Neuronal stem cell (in vitro differentiated cells): ENCODE results near the gene MVD.

ENCODE experiments used
- DNase-seq: peaks from one replicate; pipeline ENCODE4 v3.0.0-alpha.2; 2013; ENCODE audit warnings: low spot score
- H2AFZ ChIP-seq: one replicate; pipeline ENCODE4 v1.6.1; 2013; ENCODE audit warnings: mild to moderate bottlenecking, low read length, inconsistent platforms
- H2AK5ac ChIP-seq: 2 replicates; pipeline ENCODE4 v1.6.1; 2013; ENCODE audit warnings: low read depth, mild to moderate bottlenecking, inconsistent platforms, low read length, moderate library complexity, mixed read lengths
- H2BK120ac ChIP-seq: 2 replicates; pipeline ENCODE4 v1.6.1; 2013; ENCODE audit warnings: low read depth, mild to moderate bottlenecking, inconsistent platforms, low read length, moderate library complexity, mixed read lengths
- H2BK12ac ChIP-seq: one replicate; pipeline ENCODE4 v1.6.1; 2013; ENCODE audit warnings: low read length, inconsistent platforms
- H2BK15ac ChIP-seq: 2 replicates; pipeline ENCODE4 v1.6.1; 2013; ENCODE audit warnings: mild to moderate bottlenecking, low read length, inconsistent platforms, mixed read lengths
- H2BK5ac ChIP-seq: one replicate; pipeline ENCODE4 v1.6.1; 2013; ENCODE audit warnings: inconsistent platforms, mild to moderate bottlenecking, low read length, moderate library complexity
- H3K14ac ChIP-seq: one replicate; pipeline ENCODE4 v1.6.1; 2013; ENCODE audit warnings: low read length, inconsistent platforms
- H3K18ac ChIP-seq: 2 replicates; pipeline ENCODE4 v1.6.1; 2013; ENCODE audit warnings: low read length, inconsistent platforms
- H3K23ac ChIP-seq: 2 replicates; pipeline ENCODE4 v1.6.1; 2013; ENCODE audit warnings: low read depth, mild to moderate bottlenecking, mixed read lengths, low read length, inconsistent platforms; ENCODE audit not compliant: poor library complexity
- H3K27ac ChIP-seq: replicated peaks from 3 replicates; pipeline ENCODE4 v1.5.1; 2013; ENCODE audit warnings: low read length, inconsistent platforms
- H3K27me3 ChIP-seq, 3 experiments: 2 replicates each; pipeline ENCODE4 v1.6.1; 2013; ENCODE audit warnings: low read length in 3 of 3, mild to moderate bottlenecking in 2 of 3, inconsistent platforms in 1 of 3, low read depth in 1 of 3, mixed read lengths in 1 of 3, moderate library complexity in 1 of 3; ENCODE audit not compliant: control insufficient read depth in 3 of 3, insufficient read depth in 3 of 3
- H3K36me3 ChIP-seq, 2 donors: replicated peaks in 1 of 2; 2 replicates each; pipeline ENCODE4 v1.6.1; 2013; ENCODE audit warnings: low read length in 2 of 2; ENCODE audit not compliant: control insufficient read depth in 2 of 2, insufficient read depth in 2 of 2
- H3K4ac ChIP-seq: 2 replicates; pipeline ENCODE4 v1.6.1; 2013; ENCODE audit warnings: inconsistent platforms, mild to moderate bottlenecking, low read length, moderate library complexity
- H3K4me1 ChIP-seq, 2 donors: 1 replicate in 1 of 2; 2 replicates in 1 of 2; pipeline ENCODE4 v1.6.1; 2013; ENCODE audit warnings: low read length in 2 of 2, low read depth in 1 of 2; ENCODE audit not compliant: control insufficient read depth in 2 of 2, insufficient read depth in 1 of 2
- H3K4me2 ChIP-seq: one replicate; pipeline ENCODE4 v1.6.1; 2013; ENCODE audit warnings: mild to moderate bottlenecking, low read length, inconsistent platforms; ENCODE audit not compliant: insufficient read depth, poor library complexity, severe bottlenecking
- H3K4me3 ChIP-seq, 2 donors: 2 replicates each; pipeline ENCODE4 v1.5.1; 2013; ENCODE audit warnings: low read length in 2 of 2, mild to moderate bottlenecking in 2 of 2, inconsistent platforms in 1 of 2, moderate library complexity in 1 of 2
- H3K79me1 ChIP-seq: one replicate; pipeline ENCODE4 v1.6.1; 2013; ENCODE audit warnings: low read depth, mild to moderate bottlenecking, inconsistent platforms, low read length, moderate library complexity
- H3K9ac ChIP-seq: one replicate; pipeline ENCODE4 v1.6.1; 2013; ENCODE audit warnings: mild to moderate bottlenecking, low read depth, low read length, inconsistent platforms; ENCODE audit not compliant: poor library complexity
- H3K9me3 ChIP-seq, 2 donors: replicated peaks in 1 of 2; 2 replicates each; pipeline versions ENCODE3 to v1.6.1; 2013; ENCODE audit warnings: low read length in 2 of 2, mild to moderate bottlenecking in 2 of 2, inconsistent platforms in 1 of 2, low read depth in 1 of 2, mixed read lengths in 1 of 2, moderate library complexity in 1 of 2; ENCODE audit not compliant: control insufficient read depth in 2 of 2, insufficient read depth in 1 of 2
- H4K8ac ChIP-seq: one replicate; pipeline ENCODE4 v1.6.1; 2013; ENCODE audit warnings: low read depth, mild to moderate bottlenecking, inconsistent platforms, low read length, moderate library complexity
- H4K91ac ChIP-seq: one replicate; pipeline ENCODE4 v1.6.1; 2013; ENCODE audit warnings: low read length, low read depth, mild to moderate bottlenecking, inconsistent platforms; ENCODE audit not compliant: poor library complexity
- WGBS, 2 donors: extraction: QIAGEN DNeasy Blood & Tissue Kit; methylation state at CpG; one replicate each; pipeline ENCODE4 v1.1.7; 2013; ENCODE audit warnings: missing lambda C conversion rate in 2 of 2, mixed read lengths in 1 of 2; ENCODE audit not compliant: insufficient read length in 2 of 2, insufficient replicate concordance in 1 of 2; ENCODE audit errors: extremely low coverage in 2 of 2; 5-methylcytosine and 5-hydroxymethylcytosine counted together

The MVD gene

GRCh38 chr16:88631920-88632586 is 30.8 kb downstream of the MVD start:
- Histone ChIP-seq H3K4ac (no peak overlapping the region), H3K27me3 (peaks cover 0 to 17% (median 0%) of the 10 kb centered on the region in 3 experiments), H3K4me3 (no peak overlapping the region), H2BK120ac (no peak overlapping the region), H2BK15ac (no peak overlapping the region), H3K14ac (no peak overlapping the region), H2BK5ac (peak overlapping the region; percentile 66), H3K36me3 (peaks cover 40 to 66% of the 10 kb centered on the region in 2 donors), H3K18ac (no peak overlapping the region), H4K91ac (no peak overlapping the region), H2BK12ac (no peak overlapping the region), H3K4me1 (peaks cover 0 to 11% of the 10 kb centered on the region in 2 donors), H3K9me3 (peaks cover 0 to 1% of the 10 kb centered on the region in 2 donors), H2AFZ (no peak overlapping the region), H3K27ac (no peak overlapping the region), H3K23ac (peak overlapping the region; percentile 55), H3K9ac (no peak overlapping the region), H4K8ac (no peak overlapping the region), H3K4me2 (no peak overlapping the region), H3K79me1 (peaks cover 6% of the 10 kb centered on the region), H2AK5ac (no peak overlapping the region)
- no CpG with 5 or more reads among the region's 30 CpGs for WGBS, 2 donors
- no peak for DNase-seq

GRCh38 chr16:88631384-88631783 is 31.5 kb downstream of the MVD start:
- H3K27ac ChIP-seq = no peak overlapping the region
- H4K8ac ChIP-seq = no peak overlapping the region
- no peak overlapping the region for H2BK120ac ChIP-seq
- peaks cover 6% of the 10 kb centered on the region for H3K79me1 ChIP-seq
- no CpG with 5 or more reads among the region's 16 CpGs for WGBS, 2 donors
- DNase-seq = no peak
- no peak overlapping the region for H3K4ac ChIP-seq
- H2BK12ac ChIP-seq = no peak overlapping the region
- peaks cover 0 to 1% of the 10 kb centered on the region in 2 donors for H3K9me3 ChIP-seq
- H3K9ac ChIP-seq = no peak overlapping the region
- no peak overlapping the region for H2BK5ac ChIP-seq
- no peak overlapping the region for H2AK5ac ChIP-seq
- peaks cover 0 to 17% (median 0%) of the 10 kb centered on the region in 3 experiments for H3K27me3 ChIP-seq
- H3K4me3 ChIP-seq = no peak overlapping the region
- no peak overlapping the region for H3K14ac ChIP-seq
- peaks cover 43 to 72% of the 10 kb centered on the region in 2 donors for H3K36me3 ChIP-seq
- no peak overlapping the region for H3K18ac ChIP-seq
- H3K4me1 ChIP-seq = peaks cover 0 to 11% of the 10 kb centered on the region in 2 donors
- H3K4me2 ChIP-seq = no peak overlapping the region
- no peak overlapping the region for H2AFZ ChIP-seq
- H2BK15ac ChIP-seq = no peak overlapping the region
- H4K91ac ChIP-seq = no peak overlapping the region
- no peak overlapping the region for H3K23ac ChIP-seq

- no peak overlapping the region for H3K14ac ChIP-seq
These were observed 31.9 kb downstream of the MVD start for GRCh38 chr16:88630941-88631340.

GRCh38 chr16:88630433-88630832 is 32.5 kb downstream of the MVD start:
- H3K9ac ChIP-seq = no peak overlapping the region

More at GRCh38 chr16:88630941-88631340, 31.9 kb downstream of the MVD start:
- Histone ChIP-seq H3K23ac (no peak overlapping the region), H2BK15ac (no peak overlapping the region), H3K79me1 (peaks cover 6% of the 10 kb centered on the region), H2AK5ac (no peak overlapping the region), H3K9me3 (peaks cover 0 to 1% of the 10 kb centered on the region in 2 donors), H3K4me2 (no peak overlapping the region), H3K9ac (no peak overlapping the region), H3K4me1 (peaks cover 0 to 11% of the 10 kb centered on the region in 2 donors), H3K4ac (no peak overlapping the region), H2BK120ac (no peak overlapping the region), H2BK12ac (no peak overlapping the region), H2AFZ (no peak overlapping the region), H3K27ac (no peak overlapping the region), H3K27me3 (peaks cover 0 to 17% (median 0%) of the 10 kb centered on the region in 3 experiments), H4K8ac (no peak overlapping the region), H2BK5ac (no peak overlapping the region), H4K91ac (no peak overlapping the region), H3K36me3 (peaks cover 43 to 76% of the 10 kb centered on the region in 2 donors), H3K4me3 (no peak overlapping the region), H3K18ac (no peak overlapping the region)
- WGBS, 2 donors = no CpG with 5 or more reads among the region's 23 CpGs
- no peak for DNase-seq

More at GRCh38 chr16:88630433-88630832, 32.5 kb downstream of the MVD start:
- no peak overlapping the region for H2BK120ac ChIP-seq
- no peak overlapping the region for H3K4me3 ChIP-seq
- H3K4me2 ChIP-seq = no peak overlapping the region
- H2BK5ac ChIP-seq = no peak overlapping the region
- no peak overlapping the region for H2AFZ ChIP-seq
- no peak overlapping the region for H2BK15ac ChIP-seq
- H3K9me3 ChIP-seq = peaks cover 0 to 1% of the 10 kb centered on the region in 2 donors
- no peak overlapping the region for H4K91ac ChIP-seq
- H3K14ac ChIP-seq = no peak overlapping the region
- H3K23ac ChIP-seq = no peak overlapping the region
- H3K36me3 ChIP-seq = peaks cover 43 to 80% of the 10 kb centered on the region in 2 donors
- no peak for DNase-seq
- H3K27me3 ChIP-seq = peaks cover 0 to 15% (median 0%) of the 10 kb centered on the region in 3 experiments
- H3K4ac ChIP-seq = no peak overlapping the region
- H3K27ac ChIP-seq = no peak overlapping the region
- H4K8ac ChIP-seq = no peak overlapping the region
- no CpG with 5 or more reads among the region's 12 CpGs for WGBS, 2 donors
- peaks cover 6% of the 10 kb centered on the region for H3K79me1 ChIP-seq
- peaks cover 0 to 11% of the 10 kb centered on the region in 2 donors for H3K4me1 ChIP-seq
- H2BK12ac ChIP-seq = no peak overlapping the region
- no peak overlapping the region for H3K18ac ChIP-seq
- H2AK5ac ChIP-seq = no peak overlapping the region
